K562 (cell line): ENCODE data around the gene CBFA2T3. TPM values are rescaled to one million over a fixed set of nuclear protein-coding genes. Genes with fewer than 3 reads are reported as not detected.

Experiments
- ARHGAP35 ChIP-seq: fragments of 450-650 bp; IDR thresholded peaks from 2 replicates; pipeline ENCODE4 v1.6.1; 2018; ENCODE audit not compliant: partially characterized antibody
- DMBX1 ChIP-seq: fragments of 250-450 bp; sonication (Bioruptor Pico); IDR thresholded peaks from 2 replicates; pipeline ENCODE4 v1.8.0; 2022; ENCODE audit warnings: inconsistent platforms, mild to moderate bottlenecking, moderate library complexity, borderline replicate concordance
- ETS2 ChIP-seq: IDR thresholded peaks from 2 replicates; pipeline ENCODE4 v1.6.1; 2016; ENCODE audit warnings: borderline replicate concordance, missing genetic modification characterization, mild to moderate bottlenecking, moderate library complexity, missing compliant biosample characterization; ENCODE audit not compliant: poor library complexity, severe bottlenecking
- GABPB1 ChIP-seq: sonication (generic); formaldehyde crosslinking; IDR thresholded peaks from 2 replicates; pipeline ENCODE4 v1.8.0; 2022; ENCODE audit warnings: mild to moderate bottlenecking, missing genetic modification reagents
- GATAD2A ChIP-seq: fragments of 450-650 bp; IDR thresholded peaks from 2 replicates; pipeline ENCODE4 v1.6.1; 2017
- HDAC1 ChIP-seq, 2 experiments: fragments of 450-650 bp; IDR thresholded peaks; 2 replicates each; pipeline ENCODE4 v1.6.1; 2016 to 2017; ENCODE audit warnings: inconsistent platforms in 1 of 2, mild to moderate bottlenecking in 1 of 2, moderate library complexity in 1 of 2
- HNRNPUL1 ChIP-seq: fragments of 200-400 bp; formaldehyde crosslinking; IDR thresholded peaks from 2 replicates; pipeline ENCODE4 v1.6.1; 2017; ENCODE audit warnings: low read length
- MGA ChIP-seq: fragments of 450-650 bp; IDR thresholded peaks from 2 replicates; pipeline ENCODE4 v1.6.1; 2016; ENCODE audit warnings: mild to moderate bottlenecking, moderate library complexity
- NFE2L1 ChIP-seq: fragments of 450-650 bp; IDR thresholded peaks from 2 replicates; pipeline ENCODE4 v1.6.1; 2016; ENCODE audit warnings: missing genetic modification characterization, low read depth, mild to moderate bottlenecking, missing compliant biosample characterization, moderate library complexity, borderline replicate concordance
- NR2C1 ChIP-seq, 2 experiments: fragments of 450-650 bp; IDR thresholded peaks; 2 replicates each; pipeline ENCODE4 v1.6.1; 2017; ENCODE audit warnings: mild to moderate bottlenecking in 2 of 2, antibody characterized with exemption in 1 of 2, inconsistent platforms in 1 of 2, missing compliant biosample characterization in 1 of 2, missing genetic modification characterization in 1 of 2
- OTX1 ChIP-seq: fragments of 450-650 bp; formaldehyde crosslinking; IDR thresholded peaks from 2 replicates; pipeline ENCODE4 v1.4.0; 2022; ENCODE audit warnings: mild to moderate bottlenecking
- PCBP1 ChIP-seq: fragments of 200-400 bp; formaldehyde crosslinking; IDR thresholded peaks from 2 replicates; pipeline ENCODE4 v1.6.1; 2018; ENCODE audit warnings: mild to moderate bottlenecking, low read depth, low read length; ENCODE audit not compliant: poor library complexity, severe bottlenecking
- SMAD3 ChIP-seq: fragments of 450-650 bp; formaldehyde crosslinking; conservative IDR thresholded peaks from 2 replicates; pipeline ENCODE4 v1.4.0; 2020; ENCODE audit warnings: mild to moderate bottlenecking
- YY1 ChIP-seq, 3 experiments: IDR thresholded peaks; 2 replicates each; pipeline ENCODE4 v1.6.1; 2011; ENCODE audit warnings: low read length in 2 of 3, mild to moderate bottlenecking in 2 of 3, moderate library complexity in 2 of 3, borderline replicate concordance in 1 of 3, control low read depth in 1 of 3, low read depth in 1 of 3; ENCODE audit not compliant: insufficient read depth in 3 of 3, insufficient replicate concordance in 2 of 3, control insufficient read depth in 1 of 3, insufficient read length in 1 of 3; ENCODE audit errors: extremely low read depth in 1 of 3
- ZNF3 ChIP-seq: fragments of 250-450 bp; sonication (Bioruptor Pico); IDR thresholded peaks from 2 replicates; pipeline ENCODE4 v1.5.0; 2021; ENCODE audit warnings: mild to moderate bottlenecking, moderate library complexity
- ZNF354B ChIP-seq: fragments of 250-450 bp; sonication (Bioruptor Pico); IDR thresholded peaks from 2 replicates; pipeline ENCODE4 v1.4.0; 2020
- ZNF57 ChIP-seq: fragments of 450-650 bp; formaldehyde crosslinking; IDR thresholded peaks from 2 replicates; pipeline ENCODE4 v1.4.0; 2020; ENCODE audit warnings: mild to moderate bottlenecking, moderate library complexity
- polyA plus RNA-seq, 8 experiments: library from polyadenylated mRNA; depleted of rRNA in 4 of 8; stranded (reverse) in 5 of 8; unstranded in 3 of 8; fragments of >200 nt; fragmentation: Nextera tagmentation in 2 of 8; fragmentation: Illumina TruSeq in 1 of 8; extraction: Ambion mirVana in 2 of 8; extraction: Trizol in 1 of 8; gene quantifications; 2 replicates each; pipeline versions ENCODE4 v1.2.1 to v1.2.3, GENCODE V29; 2011 to 2014; ENCODE audit warnings: inconsistent platforms in 1 of 8, missing spikeins in 1 of 8
- total RNA-seq, 7 experiments: library from RNA; depleted of rRNA in 6 of 7; stranded (reverse); fragments of >200 nt in 6 of 7; fragmentation: Illumina TruSeq in 2 of 7; extraction: Trizol in 2 of 7; gene quantifications; 2 replicates each; pipeline versions ENCODE4 v1.2.1 to v1.2.3, GENCODE V29; 2011 to 2021; ENCODE audit warnings: low replicate concordance in 1 of 7

Gene CBFA2T3
- total and polyA plus RNA-seq, 9 of the 15 experiments (the other 6 are each of a cell fraction or from before 2014, with no cell fraction given): 2.3 to 145 (median 6.7) TPM

GRCh38 chr16:89004209-89004831 is 27.3 kb upstream of the CBFA2T3 start (continued):
- TF ChIP-seq NR2C1 (IDR thresholded peaks at IDR 0.05) (peak; percentile 81), NR2C1 (tag; IDR thresholded peaks at IDR 0.05) (peak; percentile 89), MGA (peak; percentile 95), GABPB1 (peak; percentile 69; the same call in 1 of the 2 replicates), YY1 (IDR thresholded peaks at IDR 0.05; ENCODE audit: borderline replicate concordance in 1 of 3, control insufficient read depth in 1 of 3, extremely low read depth in 1 of 3, insufficient read depth in 3 of 3, insufficient read length in 1 of 3, insufficient replicate concordance in 2 of 3, low read depth in 1 of 3, low read length in 2 of 3) (peak; percentile 49 to 89 (median 83)), DMBX1 (CRISPR knock-in tag) (peak; percentile 99), ARHGAP35 (peak; percentile 41), OTX1 (peak; percentile 91), SMAD3 (CRISPR knock-in tag) (peak; percentile 96), HNRNPUL1 (no peak), NFE2L1 (tag) (no peak), ZNF354B (CRISPR knock-in tag) (peak; percentile 82), ZNF57 (CRISPR knock-in tag) (0 out of 2 replicates have a peak, but pooled peaks have one; percentile 69), PCBP1 (peak; percentile 87), ETS2 (no peak), ZNF3 (CRISPR knock-in tag) (no peak), GATAD2A (no peak), HDAC1 (IDR thresholded peaks at IDR 0.05) (peak in 1 of 2 experiments; percentile 97; a peak in 2 of 4 replicates)
